HCT116 (cell line): ENCODE measurements around the gene PRR29.

Experiments
- CBX3 ChIP-seq: IDR thresholded peaks from 2 replicates; pipeline ENCODE4 v1.6.1; 2012; ENCODE audit warnings: low read depth
- EZH2 ChIP-seq: fragments of 200-600 bp; sonication (generic); IDR thresholded peaks from 2 replicates; pipeline ENCODE4 v1.6.1; 2017; ENCODE audit warnings: antibody characterized with exemption, mixed run types
- EZH2phosphoT487 ChIP-seq: fragments of 200-600 bp; IDR thresholded peaks from 2 replicates; pipeline ENCODE4 v1.6.1; 2018; ENCODE audit warnings: antibody characterized with exemption, borderline replicate concordance
- POLR2A ChIP-seq: IDR thresholded peaks from 2 replicates; pipeline ENCODE4 v1.7.0; 2011; ENCODE audit warnings: borderline replicate concordance; ENCODE audit not compliant: insufficient read depth, insufficient read length; ENCODE audit errors: extremely low read depth
- POLR2AphosphoS5 ChIP-seq: IDR thresholded peaks from 2 replicates; pipeline ENCODE4 v1.6.1; 2011; ENCODE audit warnings: mild to moderate bottlenecking, low read depth, low read length, moderate library complexity
- SP1 ChIP-seq: IDR thresholded peaks from 2 replicates; pipeline ENCODE4 v1.6.1; 2012; ENCODE audit warnings: low read depth
- TF ChIP-seq, protein P1 (sequence below): IDR thresholded peaks from 2 replicates; pipeline ENCODE4 v1.6.1; 2012
- TF ChIP-seq, protein P2 (sequence below), 3 experiments: fragments of 200-600 bp in 1 of 3; sonication (generic) in 1 of 3; IDR thresholded peaks in 2 of 3; conservative IDR thresholded peaks in 1 of 3; 2 replicates each; pipeline ENCODE4 v1.5.1; 2012 to 2017; ENCODE audit warnings: low read depth in 2 of 3, low read length in 2 of 3, antibody characterized with exemption in 1 of 3, borderline replicate concordance in 1 of 3, control low read depth in 1 of 3, mild to moderate bottlenecking in 1 of 3, mixed read lengths in 1 of 3, mixed run types in 1 of 3, moderate library complexity in 1 of 3; ENCODE audit not compliant: insufficient read depth in 1 of 3
- TF ChIP-seq, protein P3 (sequence below): IDR thresholded peaks from 2 replicates; pipeline ENCODE4 v1.6.1; 2012; ENCODE audit warnings: low read depth

DNA sequence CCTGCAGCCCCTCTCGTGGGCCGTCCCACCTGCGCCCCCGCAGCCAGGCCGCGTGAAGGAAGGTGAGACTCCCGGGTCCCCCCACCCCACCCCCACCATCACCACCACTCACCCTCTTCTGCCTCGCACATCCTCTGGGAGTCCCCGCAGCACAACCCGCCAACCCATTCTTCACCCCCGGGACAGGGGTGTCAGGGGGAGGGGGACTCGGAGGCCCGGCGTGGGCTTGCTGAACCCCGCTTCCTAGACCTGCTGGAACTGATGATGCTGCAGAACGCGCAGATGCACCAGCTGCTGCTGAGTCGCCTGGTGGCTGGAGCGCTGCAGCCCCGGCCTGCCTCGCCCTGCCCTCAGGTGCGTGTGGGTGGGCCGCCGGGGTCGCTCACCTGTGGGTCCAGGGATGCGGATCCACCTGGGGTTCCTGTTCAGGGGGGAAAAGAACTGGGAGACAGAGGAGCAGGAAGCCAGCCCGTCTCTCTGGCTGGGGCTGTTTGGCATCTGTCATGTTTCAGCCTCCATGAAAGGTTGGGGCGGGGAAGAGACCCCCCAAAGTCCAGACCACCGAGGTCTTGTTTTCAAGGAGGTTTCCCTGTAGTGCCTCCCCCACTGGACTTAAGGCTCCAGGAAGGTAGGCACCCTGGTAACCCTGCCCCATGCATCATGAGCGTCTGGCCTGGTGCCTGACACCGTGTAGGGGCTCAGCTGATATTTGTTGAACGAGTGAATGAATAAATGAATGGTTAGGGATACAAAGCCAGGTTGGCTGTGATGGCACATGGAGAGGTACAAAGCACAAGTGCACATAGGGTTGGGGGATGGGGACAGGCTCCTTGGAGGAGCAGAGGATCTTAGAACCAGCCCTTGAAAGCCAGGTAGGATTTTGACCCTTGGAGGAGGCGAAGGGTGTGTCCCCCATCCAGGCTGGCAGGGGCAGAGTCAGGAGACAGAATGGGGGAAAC, 849 bp downstream of the PRR29 start:
- TF ChIP-seq, protein P1, sequence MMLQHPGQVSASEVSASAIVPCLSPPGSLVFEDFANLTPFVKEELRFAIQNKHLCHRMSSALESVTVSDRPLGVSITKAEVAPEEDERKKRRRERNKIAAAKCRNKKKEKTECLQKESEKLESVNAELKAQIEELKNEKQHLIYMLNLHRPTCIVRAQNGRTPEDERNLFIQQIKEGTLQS = no peak
- TF ChIP-seq, protein P2, sequence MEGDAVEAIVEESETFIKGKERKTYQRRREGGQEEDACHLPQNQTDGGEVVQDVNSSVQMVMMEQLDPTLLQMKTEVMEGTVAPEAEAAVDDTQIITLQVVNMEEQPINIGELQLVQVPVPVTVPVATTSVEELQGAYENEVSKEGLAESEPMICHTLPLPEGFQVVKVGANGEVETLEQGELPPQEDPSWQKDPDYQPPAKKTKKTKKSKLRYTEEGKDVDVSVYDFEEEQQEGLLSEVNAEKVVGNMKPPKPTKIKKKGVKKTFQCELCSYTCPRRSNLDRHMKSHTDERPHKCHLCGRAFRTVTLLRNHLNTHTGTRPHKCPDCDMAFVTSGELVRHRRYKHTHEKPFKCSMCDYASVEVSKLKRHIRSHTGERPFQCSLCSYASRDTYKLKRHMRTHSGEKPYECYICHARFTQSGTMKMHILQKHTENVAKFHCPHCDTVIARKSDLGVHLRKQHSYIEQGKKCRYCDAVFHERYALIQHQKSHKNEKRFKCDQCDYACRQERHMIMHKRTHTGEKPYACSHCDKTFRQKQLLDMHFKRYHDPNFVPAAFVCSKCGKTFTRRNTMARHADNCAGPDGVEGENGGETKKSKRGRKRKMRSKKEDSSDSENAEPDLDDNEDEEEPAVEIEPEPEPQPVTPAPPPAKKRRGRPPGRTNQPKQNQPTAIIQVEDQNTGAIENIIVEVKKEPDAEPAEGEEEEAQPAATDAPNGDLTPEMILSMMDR (IDR thresholded peaks at IDR 0.05 in 2 of 3, conservative IDR thresholded peaks at IDR 0.05 in 1 of 3; ENCODE audit: borderline replicate concordance in 1 of 3, insufficient read depth in 1 of 3, low read depth in 2 of 3, low read length in 2 of 3) = no peak
- TF ChIP-seq POLR2A = no peak
- no peak for TF ChIP-seq EZH2phosphoT487
- no peak for TF ChIP-seq SP1
- TF ChIP-seq EZH2 = no peak
- no peak for TF ChIP-seq POLR2AphosphoS5
- no peak for TF ChIP-seq CBX3
- TF ChIP-seq, protein P3, sequence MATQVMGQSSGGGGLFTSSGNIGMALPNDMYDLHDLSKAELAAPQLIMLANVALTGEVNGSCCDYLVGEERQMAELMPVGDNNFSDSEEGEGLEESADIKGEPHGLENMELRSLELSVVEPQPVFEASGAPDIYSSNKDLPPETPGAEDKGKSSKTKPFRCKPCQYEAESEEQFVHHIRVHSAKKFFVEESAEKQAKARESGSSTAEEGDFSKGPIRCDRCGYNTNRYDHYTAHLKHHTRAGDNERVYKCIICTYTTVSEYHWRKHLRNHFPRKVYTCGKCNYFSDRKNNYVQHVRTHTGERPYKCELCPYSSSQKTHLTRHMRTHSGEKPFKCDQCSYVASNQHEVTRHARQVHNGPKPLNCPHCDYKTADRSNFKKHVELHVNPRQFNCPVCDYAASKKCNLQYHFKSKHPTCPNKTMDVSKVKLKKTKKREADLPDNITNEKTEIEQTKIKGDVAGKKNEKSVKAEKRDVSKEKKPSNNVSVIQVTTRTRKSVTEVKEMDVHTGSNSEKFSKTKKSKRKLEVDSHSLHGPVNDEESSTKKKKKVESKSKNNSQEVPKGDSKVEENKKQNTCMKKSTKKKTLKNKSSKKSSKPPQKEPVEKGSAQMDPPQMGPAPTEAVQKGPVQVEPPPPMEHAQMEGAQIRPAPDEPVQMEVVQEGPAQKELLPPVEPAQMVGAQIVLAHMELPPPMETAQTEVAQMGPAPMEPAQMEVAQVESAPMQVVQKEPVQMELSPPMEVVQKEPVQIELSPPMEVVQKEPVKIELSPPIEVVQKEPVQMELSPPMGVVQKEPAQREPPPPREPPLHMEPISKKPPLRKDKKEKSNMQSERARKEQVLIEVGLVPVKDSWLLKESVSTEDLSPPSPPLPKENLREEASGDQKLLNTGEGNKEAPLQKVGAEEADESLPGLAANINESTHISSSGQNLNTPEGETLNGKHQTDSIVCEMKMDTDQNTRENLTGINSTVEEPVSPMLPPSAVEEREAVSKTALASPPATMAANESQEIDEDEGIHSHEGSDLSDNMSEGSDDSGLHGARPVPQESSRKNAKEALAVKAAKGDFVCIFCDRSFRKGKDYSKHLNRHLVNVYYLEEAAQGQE = no peak
